Forelimb muscle (tissue), 1 donor: ENCODE measurements around the gene ESR1. TPM values are rescaled to one million over a fixed set of nuclear protein-coding genes. Genes with fewer than 3 reads are reported as not detected.

Source experiments
- DNase-seq: peaks from one replicate; pipeline ENCODE4 v3.0.0-alpha.2; 2013; ENCODE audit warnings: low read depth
- polyA plus RNA-seq: library from polyadenylated mRNA; unstranded; fragments of 120-200 nt; gene quantifications from one replicate; pipeline ENCODE4 v1.2.1, GENCODE V29; 2013; ENCODE audit not compliant: insufficient read length

ESR1 gene
- polyA plus RNA-seq, 1 donor, result 3.0 TPM

GRCh38 chr6:152173321-152173720 lies 365.8 kb downstream of the ESR1 start:
- DNase-seq, result no peak

GRCh38 chr6:152173957-152174356 lies 366.5 kb downstream of the ESR1 start:
- no peak for DNase-seq

GRCh38 chr6:152176268-152176667 lies 368.8 kb downstream of the ESR1 start:
- DNase-seq, result no peak
